ENCODE data around the gene TENM4. TPM values are rescaled to one million over a fixed set of nuclear protein-coding genes. Genes with fewer than 3 reads are reported as not detected.

The TENM4 gene
- total RNA-seq, 1 experiment from 2014 or later = 18.7 TPM

- DNase-seq (ENCODE audit: low spot score) = no peak
- in situ Hi-C loops (cut with HindIII; ENCODE audit: low sequenced_read_pairs) = no loop called here
These were observed 757.1 kb downstream of the TENM4 start for GRCh38 chr11:78683774-78684173.

- in situ Hi-C loops (cut with HindIII; ENCODE audit: low sequenced_read_pairs) = no loop called here
- DNase-seq (ENCODE audit: low spot score) = no peak
These were observed 764.7 kb downstream of the TENM4 start for GRCh38 chr11:78676026-78676557.

- in situ Hi-C loops (cut with HindIII; ENCODE audit: low sequenced_read_pairs) = no loop called here
- no peak for DNase-seq (ENCODE audit: low spot score)
These were observed 767.8 kb downstream of the TENM4 start for GRCh38 chr11:78672850-78673620.

GRCh38 chr11:78669249-78669648 lies 771.6 kb downstream of the TENM4 start:
- in situ Hi-C loops (cut with HindIII; ENCODE audit: low sequenced_read_pairs) = no loop called here

GRCh38 chr11:78667461-78667860 lies 773.4 kb downstream of the TENM4 start:
- DNase-seq (ENCODE audit: low spot score) = no peak
- in situ Hi-C loops (cut with HindIII; ENCODE audit: low sequenced_read_pairs) = no loop called here

More at GRCh38 chr11:78669249-78669648, 771.6 kb downstream of the TENM4 start:
- no peak for DNase-seq (ENCODE audit: low spot score)

- DNase-seq (ENCODE audit: low spot score) = no peak
- in situ Hi-C loops (cut with HindIII; ENCODE audit: low sequenced_read_pairs) = no loop called here
These were observed 774.1 kb downstream of the TENM4 start for GRCh38 chr11:78666675-78667160.

GRCh38 chr11:78664636-78665035 lies 776.2 kb downstream of the TENM4 start:
- in situ Hi-C loops (cut with HindIII; ENCODE audit: low sequenced_read_pairs) = no loop called here
- no peak for DNase-seq (ENCODE audit: low spot score)

GRCh38 chr11:78662811-78663210 lies 778.0 kb downstream of the TENM4 start:
- no peak for DNase-seq (ENCODE audit: low spot score)
- in situ Hi-C loops (cut with HindIII; ENCODE audit: low sequenced_read_pairs) = no loop called here

GRCh38 chr11:78660471-78660870 lies 780.4 kb downstream of the TENM4 start:
- in situ Hi-C loops (cut with HindIII; ENCODE audit: low sequenced_read_pairs) = no loop called here

GRCh38 chr11:78659326-78660270 lies 781.2 kb downstream of the TENM4 start:
- in situ Hi-C loops (cut with HindIII; ENCODE audit: low sequenced_read_pairs) = no loop called here
- no peak for DNase-seq (ENCODE audit: low spot score)

More at GRCh38 chr11:78660471-78660870, 780.4 kb downstream of the TENM4 start:
- DNase-seq (ENCODE audit: low spot score) = peak; percentile 11

GRCh38 chr11:78657968-78658839 lies 782.6 kb downstream of the TENM4 start:
- in situ Hi-C loops (cut with HindIII; ENCODE audit: low sequenced_read_pairs) = no loop called here
- DNase-seq (ENCODE audit: low spot score) = no peak

GRCh38 chr11:78657441-78657840 lies 783.4 kb downstream of the TENM4 start:
- in situ Hi-C loops (cut with HindIII; ENCODE audit: low sequenced_read_pairs) = no loop called here
- DNase-seq (ENCODE audit: low spot score) = no peak

- no peak for DNase-seq (ENCODE audit: low spot score)
- in situ Hi-C loops (cut with HindIII; ENCODE audit: low sequenced_read_pairs) = no loop called here
These were observed 783.8 kb downstream of the TENM4 start for GRCh38 chr11:78656984-78657383.

GRCh38 chr11:78656327-78656726 lies 784.5 kb downstream of the TENM4 start:
- DNase-seq (ENCODE audit: low spot score) = no peak
- in situ Hi-C loops (cut with HindIII; ENCODE audit: low sequenced_read_pairs) = no loop called here

GRCh38 chr11:78655561-78655960 lies 785.3 kb downstream of the TENM4 start:
- DNase-seq (ENCODE audit: low spot score) = no peak
- in situ Hi-C loops (cut with HindIII; ENCODE audit: low sequenced_read_pairs) = no loop called here

- DNase-seq (ENCODE audit: low spot score) = no peak
- in situ Hi-C loops (cut with HindIII; ENCODE audit: low sequenced_read_pairs) = no loop called here
These were observed 786.0 kb downstream of the TENM4 start for GRCh38 chr11:78654866-78655265.

GRCh38 chr11:78654071-78654470 lies 786.8 kb downstream of the TENM4 start:
- no peak for DNase-seq (ENCODE audit: low spot score)
- in situ Hi-C loops (cut with HindIII; ENCODE audit: low sequenced_read_pairs) = no loop called here

- DNase-seq (ENCODE audit: low spot score) = no peak
- in situ Hi-C loops (cut with HindIII; ENCODE audit: low sequenced_read_pairs) = no loop called here
These were observed 787.4 kb downstream of the TENM4 start for GRCh38 chr11:78653294-78653909.

Measured in G401 (cell line).